ENCODE data around the gene CROCC.

CROCC gene

GRCh38 chr1:16989676-16990391 is 68.1 kb downstream of the CROCC start:
- Histone ChIP-seq H4K91ac (ENCODE audit: low read depth, low read length) (no peak overlapping the region), H3K18ac (ENCODE audit: low read length) (no peak overlapping the region), H3K4ac (ENCODE audit: low read depth, low read length) (no peak overlapping the region), H2AK5ac (ENCODE audit: low read length) (no peak overlapping the region), H2AFZ (ENCODE audit: insufficient read depth, low read length, poor library complexity) (no peak overlapping the region), H4K12ac (ENCODE audit: low read depth, low read length) (no peak overlapping the region), H3K27ac (ENCODE audit: low read depth, low read length) (no peak overlapping the region), H3K79me1 (ENCODE audit: low read length) (no peaks in the 10 kb centered on the region), H3K4me3 (ENCODE audit: low read depth, low read length) (no peak overlapping the region), H3K9ac (ENCODE audit: low read length) (no peak overlapping the region), H3K4me1 (ENCODE audit: control insufficient read depth in 1 of 2, insufficient read depth in 2 of 2, low read length in 2 of 2) (peaks cover 2% of the 10 kb centered on the region in 2 experiments), H3K23ac (ENCODE audit: low read length) (no peak overlapping the region), H3K27me3 (ENCODE audit: insufficient read depth, low read length) (no peaks in the 10 kb centered on the region), H3K4me2 (ENCODE audit: low read length) (no peak overlapping the region), H4K8ac (ENCODE audit: low read depth, low read length) (no peak overlapping the region), H2BK5ac (ENCODE audit: low read depth, low read length, poor library complexity) (no peak overlapping the region), H2BK12ac (ENCODE audit: low read length) (no peak overlapping the region), H3K79me2 (ENCODE audit: control insufficient read depth, insufficient read depth, low read length, poor library complexity) (no peaks in the 10 kb centered on the region), H2BK120ac (ENCODE audit: insufficient read depth, low read length, poor library complexity) (no peak overlapping the region), H3K14ac (ENCODE audit: low read length) (no peak overlapping the region), H3K36me3 (ENCODE audit: control insufficient read depth in 1 of 2, insufficient read depth in 2 of 2, low read length in 2 of 2) (peaks cover 41 to 45% of the 10 kb centered on the region in 2 experiments), H3K9me3 (ENCODE audit: insufficient read depth, low read depth, low read length) (peaks cover 2% of the 10 kb centered on the region)
- DNase-seq, result no peak
- WGBS (ENCODE audit: extremely low coverage, insufficient coverage, insufficient read length), result no CpG with 5 or more reads among the region's 22 CpGs

GRCh38 chr1:16991571-16991970 is 69.8 kb downstream of the CROCC start:
- H3K36me3 ChIP-seq (ENCODE audit: control insufficient read depth in 1 of 2, insufficient read depth in 2 of 2, low read length in 2 of 2), result peaks cover 40 to 45% of the 10 kb centered on the region in 2 experiments
- no peaks in the 10 kb centered on the region for H3K4me1 ChIP-seq (ENCODE audit: control insufficient read depth in 1 of 2, insufficient read depth in 2 of 2, low read length in 2 of 2)
- H3K18ac ChIP-seq (ENCODE audit: low read length), result no peak overlapping the region
- WGBS (ENCODE audit: extremely low coverage, insufficient coverage, insufficient read length), result no CpG with 5 or more reads among the region's 12 CpGs
- no peak overlapping the region for H3K23ac ChIP-seq (ENCODE audit: low read length)
- H3K27ac ChIP-seq (ENCODE audit: low read depth, low read length), result no peak overlapping the region
- no peak overlapping the region for H2BK12ac ChIP-seq (ENCODE audit: low read length)
- no peak overlapping the region for H4K91ac ChIP-seq (ENCODE audit: low read depth, low read length)
- no peak overlapping the region for H3K14ac ChIP-seq (ENCODE audit: low read length)
- no peaks in the 10 kb centered on the region for H3K27me3 ChIP-seq (ENCODE audit: insufficient read depth, low read length)
- H2BK5ac ChIP-seq (ENCODE audit: low read depth, low read length, poor library complexity), result no peak overlapping the region
- H2BK120ac ChIP-seq (ENCODE audit: insufficient read depth, low read length, poor library complexity), result no peak overlapping the region
- H3K9me3 ChIP-seq (ENCODE audit: insufficient read depth, low read depth, low read length), result peaks cover 2% of the 10 kb centered on the region
- H3K4me2 ChIP-seq (ENCODE audit: low read length), result no peak overlapping the region
- no peak overlapping the region for H3K9ac ChIP-seq (ENCODE audit: low read length)
- H2AK5ac ChIP-seq (ENCODE audit: low read length), result no peak overlapping the region
- no peak for DNase-seq
- no peaks in the 10 kb centered on the region for H3K79me2 ChIP-seq (ENCODE audit: control insufficient read depth, insufficient read depth, low read length, poor library complexity)
- H3K4ac ChIP-seq (ENCODE audit: low read depth, low read length), result no peak overlapping the region
- H3K79me1 ChIP-seq (ENCODE audit: low read length), result no peaks in the 10 kb centered on the region
- H2AFZ ChIP-seq (ENCODE audit: insufficient read depth, low read length, poor library complexity), result no peak overlapping the region
- H3K4me3 ChIP-seq (ENCODE audit: low read depth, low read length), result peak overlapping the region; percentile 21
- H4K8ac ChIP-seq (ENCODE audit: low read depth, low read length), result no peak overlapping the region
- no peak overlapping the region for H4K12ac ChIP-seq (ENCODE audit: low read depth, low read length)

GRCh38 chr1:16992102-16992501 is 70.4 kb downstream of the CROCC start:
- peaks cover 2% of the 10 kb centered on the region for H3K9me3 ChIP-seq (ENCODE audit: insufficient read depth, low read depth, low read length)
- no peak overlapping the region for H3K23ac ChIP-seq (ENCODE audit: low read length)
- H3K27ac ChIP-seq (ENCODE audit: low read depth, low read length), result no peak overlapping the region
- no peak overlapping the region for H2AFZ ChIP-seq (ENCODE audit: insufficient read depth, low read length, poor library complexity)
- no peaks in the 10 kb centered on the region for H3K4me1 ChIP-seq (ENCODE audit: control insufficient read depth in 1 of 2, insufficient read depth in 2 of 2, low read length in 2 of 2)
- no peak overlapping the region for H2BK12ac ChIP-seq (ENCODE audit: low read length)
- no peak overlapping the region for H3K18ac ChIP-seq (ENCODE audit: low read length)
- no CpG with 5 or more reads among the region's 12 CpGs for WGBS (ENCODE audit: extremely low coverage, insufficient coverage, insufficient read length)
- H3K27me3 ChIP-seq (ENCODE audit: insufficient read depth, low read length), result no peaks in the 10 kb centered on the region
- H3K36me3 ChIP-seq (ENCODE audit: control insufficient read depth in 1 of 2, insufficient read depth in 2 of 2, low read length in 2 of 2), result peaks cover 44 to 46% of the 10 kb centered on the region in 2 experiments
- DNase-seq, result no peak
- H3K9ac ChIP-seq (ENCODE audit: low read length), result no peak overlapping the region
- H4K12ac ChIP-seq (ENCODE audit: low read depth, low read length), result no peak overlapping the region
- H3K79me2 ChIP-seq (ENCODE audit: control insufficient read depth, insufficient read depth, low read length, poor library complexity), result no peaks in the 10 kb centered on the region
- H3K4ac ChIP-seq (ENCODE audit: low read depth, low read length), result no peak overlapping the region
- no peak overlapping the region for H3K4me2 ChIP-seq (ENCODE audit: low read length)
- no peak overlapping the region for H4K91ac ChIP-seq (ENCODE audit: low read depth, low read length)
- no peak overlapping the region for H2BK5ac ChIP-seq (ENCODE audit: low read depth, low read length, poor library complexity)
- peak overlapping the region; percentile 21 for H3K4me3 ChIP-seq (ENCODE audit: low read depth, low read length)
- no peak overlapping the region for H3K14ac ChIP-seq (ENCODE audit: low read length)
- no peak overlapping the region for H2AK5ac ChIP-seq (ENCODE audit: low read length)
- H2BK120ac ChIP-seq (ENCODE audit: insufficient read depth, low read length, poor library complexity), result no peak overlapping the region
- H4K8ac ChIP-seq (ENCODE audit: low read depth, low read length), result no peak overlapping the region
- no peaks in the 10 kb centered on the region for H3K79me1 ChIP-seq (ENCODE audit: low read length)

GRCh38 chr1:16992675-16993074 is 70.9 kb downstream of the CROCC start:
- Histone ChIP-seq H3K4me3 (ENCODE audit: low read depth, low read length) (no peak overlapping the region), H3K9ac (ENCODE audit: low read length) (no peak overlapping the region), H3K79me2 (ENCODE audit: control insufficient read depth, insufficient read depth, low read length, poor library complexity) (no peaks in the 10 kb centered on the region), H3K27me3 (ENCODE audit: insufficient read depth, low read length) (no peaks in the 10 kb centered on the region), H3K79me1 (ENCODE audit: low read length) (no peaks in the 10 kb centered on the region), H4K8ac (ENCODE audit: low read depth, low read length) (no peak overlapping the region), H3K14ac (ENCODE audit: low read length) (no peak overlapping the region), H2AK5ac (ENCODE audit: low read length) (no peak overlapping the region), H3K4me2 (ENCODE audit: low read length) (no peak overlapping the region), H2BK12ac (ENCODE audit: low read length) (no peak overlapping the region), H3K9me3 (ENCODE audit: insufficient read depth, low read depth, low read length) (peaks cover 2% of the 10 kb centered on the region), H3K27ac (ENCODE audit: low read depth, low read length) (no peak overlapping the region), H3K18ac (ENCODE audit: low read length) (no peak overlapping the region), H2AFZ (ENCODE audit: insufficient read depth, low read length, poor library complexity) (no peak overlapping the region), H3K4me1 (ENCODE audit: control insufficient read depth in 1 of 2, insufficient read depth in 2 of 2, low read length in 2 of 2) (no peaks in the 10 kb centered on the region), H3K23ac (ENCODE audit: low read length) (no peak overlapping the region), H3K4ac (ENCODE audit: low read depth, low read length) (no peak overlapping the region), H2BK5ac (ENCODE audit: low read depth, low read length, poor library complexity) (no peak overlapping the region), H2BK120ac (ENCODE audit: insufficient read depth, low read length, poor library complexity) (no peak overlapping the region), H3K36me3 (ENCODE audit: control insufficient read depth in 1 of 2, insufficient read depth in 2 of 2, low read length in 2 of 2) (peaks cover 39 to 42% of the 10 kb centered on the region in 2 experiments), H4K12ac (ENCODE audit: low read depth, low read length) (no peak overlapping the region), H4K91ac (ENCODE audit: low read depth, low read length) (no peak overlapping the region)
- DNase-seq, result no peak
- WGBS (ENCODE audit: extremely low coverage, insufficient coverage, insufficient read length), result no CpG with 5 or more reads among the region's 9 CpGs

All from trophoblast cell (in vitro differentiated cells and primary cell).